ENCODE data around the gene TSC2.
"Not testable (repeated sequence)": the region's sequence is repeated elsewhere in the genome, so short reads cannot be mapped to it uniquely, and the experiment has no call there.

The TSC2 gene

DNA sequence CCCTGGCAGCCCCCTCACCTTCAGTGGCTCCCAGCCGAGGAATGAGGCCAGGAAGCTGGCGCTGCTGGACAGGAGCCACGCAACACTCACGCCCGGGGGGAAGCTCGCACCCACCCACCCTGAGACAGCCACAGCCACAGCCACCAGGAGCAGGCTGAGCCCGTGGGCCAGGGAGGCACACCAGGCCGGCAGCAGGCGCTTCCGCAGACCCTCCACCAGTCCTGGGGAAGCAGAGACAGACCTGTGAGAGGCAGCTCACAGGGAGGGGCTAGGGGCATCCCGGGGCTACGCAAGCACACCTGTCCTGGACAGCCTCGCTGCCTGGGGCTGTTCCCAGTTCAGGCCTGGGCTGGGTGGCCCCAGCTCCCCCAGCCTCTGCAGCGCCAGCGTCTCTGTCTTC lies 46.0 kb downstream of the TSC2 start:
- no peak for DNase-seq (ENCODE audit: insufficient read length)
- TF ChIP-seq POLR2AphosphoS5 (IDR thresholded peaks at IDR 0.05; ENCODE audit: low read depth, low read length), result no peak
- TF ChIP-seq POLR2A (IDR thresholded peaks at IDR 0.05; ENCODE audit: low read depth, low read length), result no peak
- TF ChIP-seq TAF1 (IDR thresholded peaks at IDR 0.05; ENCODE audit: borderline replicate concordance, low read depth, low read length), result no peak
- no peak for FAIRE-seq

DNA sequence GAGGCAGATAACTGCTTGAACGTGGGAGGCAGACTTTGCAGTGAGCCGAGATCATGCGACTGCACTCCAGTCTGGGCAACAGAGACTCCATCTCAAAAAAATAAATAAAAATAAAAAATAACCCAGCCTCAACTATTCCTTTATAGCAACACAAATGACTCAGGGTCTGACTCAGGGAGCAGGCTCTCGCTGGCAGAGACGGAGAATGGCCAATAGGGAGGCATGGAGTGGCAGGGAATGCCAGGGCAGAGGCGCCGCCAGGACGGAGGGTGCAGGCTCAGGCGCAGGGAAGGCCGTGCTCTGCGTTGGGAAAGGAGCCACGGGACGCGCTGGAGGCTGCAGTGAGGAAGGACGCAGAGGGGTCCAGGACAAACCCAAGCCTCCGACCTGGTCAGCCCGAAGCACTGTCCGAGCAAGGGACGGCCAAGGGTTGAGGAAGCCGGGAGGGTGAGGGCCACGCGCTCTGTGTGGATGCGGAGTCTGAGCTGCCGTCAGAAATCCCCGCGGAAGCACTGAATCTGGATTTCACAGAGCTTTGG lies 47.6 kb downstream of the TSC2 start:
- FAIRE-seq (no peak), DNase-seq (ENCODE audit: insufficient read length) (no peak)
- no peak for TF ChIP-seq TAF1 (IDR thresholded peaks at IDR 0.05; ENCODE audit: borderline replicate concordance, low read depth, low read length)
- TF ChIP-seq POLR2A (IDR thresholded peaks at IDR 0.05; ENCODE audit: low read depth, low read length), result no peak
- TF ChIP-seq POLR2AphosphoS5 (IDR thresholded peaks at IDR 0.05; ENCODE audit: low read depth, low read length), result no peak

DNA sequence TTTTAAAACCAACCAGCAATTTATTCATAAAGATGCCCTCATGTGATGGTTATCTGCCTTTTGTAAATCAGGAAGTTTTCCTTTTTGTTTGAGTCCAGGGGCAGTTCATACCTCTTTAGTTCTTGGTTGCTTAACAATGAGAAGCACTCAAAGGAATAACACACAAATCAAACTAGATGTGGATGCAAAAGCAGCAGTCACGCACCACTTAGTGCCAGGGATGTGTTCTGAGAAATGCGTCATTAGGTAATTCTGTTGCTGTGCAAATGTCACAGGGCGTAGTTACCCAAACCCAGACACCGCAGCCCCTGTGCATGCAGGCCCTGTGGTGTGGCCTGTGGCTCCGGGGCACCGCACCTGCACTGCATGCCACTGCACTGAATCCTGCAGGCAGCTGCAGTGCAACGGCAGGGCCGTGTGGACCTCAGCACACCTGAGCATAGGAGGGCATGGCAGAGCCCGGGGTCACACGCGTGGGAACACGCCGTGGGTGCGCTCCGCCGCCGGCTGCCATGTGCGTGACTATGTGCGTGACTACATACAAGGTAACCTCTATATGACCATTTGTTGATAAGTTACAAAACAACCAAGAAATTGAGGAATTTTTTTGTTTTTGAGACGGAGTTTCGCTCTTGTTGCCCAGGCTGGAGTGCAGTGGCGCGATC lies 48.3 kb downstream of the TSC2 start:
- DNase-seq (ENCODE audit: insufficient read length), result no peak
- no peak for FAIRE-seq
- TF ChIP-seq POLR2A (IDR thresholded peaks at IDR 0.05; ENCODE audit: low read depth, low read length) (no peak), POLR2AphosphoS5 (IDR thresholded peaks at IDR 0.05; ENCODE audit: low read depth, low read length) (no peak)

DNA sequence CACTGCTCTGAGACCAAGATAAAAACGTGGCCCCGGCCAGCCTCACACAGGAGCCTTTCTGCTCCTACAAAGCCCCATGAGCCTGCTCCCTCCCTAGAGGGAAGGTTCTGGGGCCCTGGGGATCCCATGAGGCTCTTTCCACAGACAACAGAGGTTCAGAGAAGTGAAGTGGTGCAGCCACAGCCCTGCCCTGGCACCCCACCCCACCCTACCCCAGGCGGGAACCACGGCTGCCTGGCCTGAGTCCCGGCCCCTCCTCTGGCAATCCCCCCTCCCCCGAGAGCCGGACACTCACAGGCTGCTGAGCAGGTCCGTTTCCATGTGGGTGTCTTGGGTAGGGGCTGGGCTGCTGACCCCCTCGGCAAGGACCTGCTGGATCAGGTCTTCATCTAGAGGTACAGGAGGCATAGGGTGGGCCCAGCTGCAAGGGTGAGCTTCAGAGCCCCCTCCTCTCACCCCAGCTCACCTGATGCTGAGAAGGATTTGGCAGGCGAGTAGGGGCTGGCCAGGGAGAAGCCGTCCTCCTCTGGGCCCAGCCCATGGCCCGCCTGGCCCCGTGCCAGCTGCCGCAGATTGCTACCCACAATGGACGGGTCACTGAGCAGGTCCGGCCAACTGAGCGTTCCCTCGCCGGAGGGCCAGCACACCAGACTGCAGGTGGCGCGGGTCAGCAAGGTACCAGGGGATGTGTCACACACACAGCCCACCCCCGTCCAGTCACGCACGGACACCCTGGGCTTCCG lies 49.2 kb downstream of the TSC2 start:
- DNase-seq (ENCODE audit: insufficient read length) (no peak), FAIRE-seq (no peak)

DNA sequence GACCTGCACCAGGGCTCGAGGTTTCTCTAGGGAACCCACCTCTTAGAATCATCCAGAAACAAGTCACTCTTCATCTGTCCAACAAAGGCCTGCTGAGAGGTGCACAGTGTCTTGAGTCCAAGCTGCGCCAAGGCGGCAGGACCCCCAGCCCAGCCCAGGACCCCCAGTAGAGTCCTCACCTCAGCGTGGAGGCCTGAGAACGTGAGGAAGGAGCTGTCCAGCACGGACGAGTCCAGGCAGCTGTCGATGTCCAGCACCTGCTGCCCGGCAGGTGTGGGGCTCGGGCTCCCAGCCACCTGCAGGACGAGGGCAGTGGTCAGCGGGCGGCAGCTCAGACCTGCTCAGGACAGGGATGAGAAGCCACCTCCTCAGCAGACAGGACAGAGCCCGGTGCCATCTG lies 49.9 kb downstream of the TSC2 start:
- FAIRE-seq, result not testable (repeated sequence)

More for the DNA sequence above, 49.2 kb downstream of the TSC2 start:
- TF ChIP-seq POLR2A (IDR thresholded peaks at IDR 0.05; ENCODE audit: low read depth, low read length) (no peak), TAF1 (IDR thresholded peaks at IDR 0.05; ENCODE audit: borderline replicate concordance, low read depth, low read length) (no peak), POLR2AphosphoS5 (IDR thresholded peaks at IDR 0.05; ENCODE audit: low read depth, low read length) (no peak)

DNA sequence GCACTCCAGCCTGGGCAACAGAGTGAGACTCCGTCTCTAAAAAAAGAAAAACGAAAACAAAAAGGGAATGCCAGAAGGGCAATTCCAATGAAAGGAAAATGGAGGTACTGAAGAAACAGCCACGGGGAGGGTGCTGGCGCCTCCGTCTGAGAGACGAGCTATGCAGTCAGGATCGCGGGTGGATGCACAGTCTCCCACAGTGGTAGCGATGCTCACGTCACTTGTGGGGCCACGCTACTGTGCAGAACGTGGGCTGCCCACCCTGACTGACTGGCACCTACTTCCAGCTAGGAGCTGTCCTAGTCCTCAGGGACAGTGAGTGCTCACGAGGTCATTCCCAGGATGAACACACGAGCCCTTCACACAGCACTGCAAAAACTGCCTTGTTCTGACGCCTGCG lies 53.8 kb downstream of the TSC2 start:
- not testable (repeated sequence) for FAIRE-seq; DNase-seq (ENCODE audit: insufficient read length)

More for the DNA sequence above, 49.9 kb downstream of the TSC2 start:
- DNase-seq (ENCODE audit: insufficient read length), result not testable (repeated sequence)

DNA sequence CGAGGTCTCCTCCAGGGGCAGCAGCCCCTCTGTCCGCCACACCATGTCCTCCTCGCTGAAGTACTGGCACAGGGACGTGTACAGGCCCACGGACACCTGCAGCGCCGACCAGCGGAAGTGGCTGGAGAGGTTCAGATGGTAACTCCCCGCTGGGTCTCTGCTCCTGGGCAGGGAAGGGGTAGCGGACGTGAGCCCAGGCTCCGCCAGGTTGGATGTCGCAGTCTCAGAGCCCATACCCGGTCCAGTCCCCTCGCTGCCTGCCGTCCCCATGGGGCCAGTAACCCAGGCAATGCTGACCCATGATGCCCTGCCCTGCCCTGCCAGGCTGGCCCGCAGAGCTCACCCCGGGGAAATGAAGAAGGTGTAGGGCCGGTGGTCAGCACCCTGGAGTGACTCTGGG lies 54.7 kb downstream of the TSC2 start:
- TF ChIP-seq POLR2AphosphoS5 (IDR thresholded peaks at IDR 0.05; ENCODE audit: low read depth, low read length), result no peak
- TF ChIP-seq TAF1 (IDR thresholded peaks at IDR 0.05; ENCODE audit: borderline replicate concordance, low read depth, low read length), result no peak
- TF ChIP-seq POLR2A (IDR thresholded peaks at IDR 0.05; ENCODE audit: low read depth, low read length), result no peak
- DNase-seq (ENCODE audit: insufficient read length) (no peak), FAIRE-seq (no peak)

DNA sequence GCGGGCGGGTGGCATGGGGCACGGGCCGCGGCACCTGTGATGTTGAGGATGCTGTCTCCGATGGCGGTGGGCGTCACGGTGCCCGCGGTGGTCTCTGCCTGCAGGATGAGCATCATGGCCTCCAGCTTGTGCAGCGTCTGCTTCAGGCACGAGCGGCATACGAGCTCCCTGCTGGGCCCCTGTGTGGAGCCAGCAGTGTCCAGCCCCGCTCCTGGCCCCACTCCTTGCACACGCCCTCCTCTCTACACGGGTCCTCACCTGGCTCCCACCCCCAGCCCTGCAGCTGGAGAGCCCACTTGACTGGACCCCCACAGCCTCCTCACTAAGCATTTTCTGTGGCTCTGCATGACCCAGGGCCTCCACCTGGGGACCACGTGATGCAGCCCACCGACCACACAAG lies 56.7 kb downstream of the TSC2 start:
- not testable (repeated sequence) for FAIRE-seq; DNase-seq (ENCODE audit: insufficient read length)

DNA sequence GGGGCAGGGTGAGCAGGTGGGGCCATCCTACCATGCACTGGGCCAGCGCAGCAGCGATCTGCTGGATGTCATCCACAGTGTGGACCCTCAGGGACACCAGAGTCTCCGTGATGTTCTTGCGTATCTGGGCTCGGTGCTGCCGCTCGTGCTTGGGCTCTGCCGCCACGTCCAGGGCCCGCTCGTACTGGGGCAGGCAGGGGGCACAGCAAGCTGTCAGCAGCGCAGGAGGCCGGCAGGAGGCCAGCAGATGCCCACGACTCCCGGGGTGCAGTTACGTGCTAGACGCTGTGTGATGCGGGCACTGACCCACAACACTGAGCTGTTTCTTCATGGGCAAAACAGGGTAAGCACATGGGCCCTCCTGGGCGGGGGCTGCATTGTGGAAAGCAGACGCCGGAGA lies 57.5 kb downstream of the TSC2 start:
- FAIRE-seq; DNase-seq (ENCODE audit: insufficient read length): not testable (repeated sequence)

DNA sequence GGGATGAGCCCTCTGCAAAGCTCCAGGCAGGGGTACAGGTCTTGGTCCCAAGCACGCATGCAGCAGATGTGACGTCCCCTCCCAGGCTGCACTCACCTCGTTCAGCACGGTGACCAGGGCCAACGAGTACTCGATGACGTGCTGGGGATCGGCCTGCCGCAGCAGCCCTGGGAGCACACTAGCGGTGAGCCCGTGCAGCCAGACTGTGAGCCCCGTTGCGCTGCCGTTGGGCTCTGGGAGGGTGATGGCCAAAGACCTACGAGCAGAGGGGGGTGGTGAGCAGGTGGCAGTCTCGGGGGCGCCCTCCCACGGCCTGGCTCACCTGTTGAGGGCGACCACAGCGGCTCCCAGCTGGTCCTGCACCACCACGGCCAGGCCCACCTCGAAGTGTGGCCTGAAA lies 58.0 kb downstream of the TSC2 start:
- peak; percentile 25 for DNase-seq (ENCODE audit: insufficient read length)
- not testable (repeated sequence) for FAIRE-seq

DNA sequence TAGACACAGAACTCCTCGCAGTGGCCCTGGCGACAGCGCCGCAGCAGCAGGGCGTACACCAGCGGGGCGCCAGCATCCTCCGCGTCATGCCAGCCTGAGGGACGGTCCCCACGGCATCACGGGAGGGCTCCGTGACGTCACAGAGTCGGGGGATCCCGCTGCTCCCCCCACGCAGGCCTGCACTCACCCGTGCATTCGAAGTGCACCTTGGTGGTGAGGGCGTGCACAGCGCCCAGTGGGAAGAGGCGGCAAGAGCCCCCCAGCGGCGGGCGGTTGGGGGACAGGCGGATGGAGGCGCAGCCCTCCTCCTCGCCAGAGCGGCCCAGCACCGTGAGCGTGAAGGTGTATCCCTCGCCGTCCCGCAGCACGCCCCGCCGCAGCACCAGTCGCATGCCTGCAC lies 58.4 kb downstream of the TSC2 start:
- DNase-seq (ENCODE audit: insufficient read length); FAIRE-seq: not testable (repeated sequence)

DNA sequence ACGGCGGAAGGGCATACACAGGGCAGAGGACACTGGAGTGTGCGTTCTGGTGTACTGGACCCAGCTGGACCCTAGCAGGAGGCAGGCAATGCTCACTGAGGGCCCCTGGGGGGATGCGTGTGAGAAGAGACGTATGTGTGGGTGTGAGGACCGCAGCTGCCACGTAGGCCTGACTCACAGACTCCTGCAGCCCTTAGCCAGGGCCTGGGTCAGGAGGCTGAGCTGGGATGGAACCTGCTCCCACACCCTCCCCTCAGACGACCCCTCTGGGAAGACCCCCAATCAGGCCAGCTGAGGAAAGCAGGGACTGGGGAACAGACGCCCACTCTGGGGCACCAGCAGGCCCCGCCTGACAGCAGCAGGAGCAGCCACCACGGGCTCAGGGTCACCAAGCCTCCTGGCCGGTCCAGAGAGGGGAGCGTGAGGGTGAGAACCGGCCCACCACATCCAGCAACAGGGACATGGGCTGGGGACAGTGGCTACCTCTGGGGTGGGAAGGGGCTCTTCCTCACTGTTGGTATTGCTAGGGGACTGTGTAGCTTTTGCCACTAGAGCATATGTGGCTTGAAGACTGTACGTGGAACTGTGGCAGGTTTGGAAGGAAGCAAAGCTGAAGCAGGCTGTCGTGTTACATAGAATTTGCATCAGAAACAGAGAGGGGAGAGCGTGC lies 59.5 kb downstream of the TSC2 start:
- not testable (repeated sequence) for FAIRE-seq

DNA sequence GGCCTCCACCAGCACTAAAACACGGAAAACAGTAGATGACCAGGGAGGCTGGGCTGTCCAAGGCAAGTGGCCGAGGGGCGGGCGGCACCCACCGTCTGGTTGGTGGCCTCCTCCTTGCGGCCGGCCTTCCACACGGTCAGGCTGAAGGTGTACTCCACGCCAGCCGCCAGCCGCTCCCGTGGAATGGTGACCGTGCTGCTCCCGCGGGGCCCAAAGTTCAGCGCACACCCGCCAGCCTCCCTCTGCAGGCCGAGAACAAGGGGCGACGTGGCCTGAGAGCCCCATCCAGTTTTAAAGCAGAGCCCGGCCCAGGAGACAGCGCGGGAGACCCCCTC lies 60.0 kb downstream of the TSC2 start:
- not testable (repeated sequence) for DNase-seq (ENCODE audit: insufficient read length); FAIRE-seq

More for the DNA sequence above, 59.5 kb downstream of the TSC2 start:
- DNase-seq (ENCODE audit: insufficient read length), result peak; percentile 25

DNA sequence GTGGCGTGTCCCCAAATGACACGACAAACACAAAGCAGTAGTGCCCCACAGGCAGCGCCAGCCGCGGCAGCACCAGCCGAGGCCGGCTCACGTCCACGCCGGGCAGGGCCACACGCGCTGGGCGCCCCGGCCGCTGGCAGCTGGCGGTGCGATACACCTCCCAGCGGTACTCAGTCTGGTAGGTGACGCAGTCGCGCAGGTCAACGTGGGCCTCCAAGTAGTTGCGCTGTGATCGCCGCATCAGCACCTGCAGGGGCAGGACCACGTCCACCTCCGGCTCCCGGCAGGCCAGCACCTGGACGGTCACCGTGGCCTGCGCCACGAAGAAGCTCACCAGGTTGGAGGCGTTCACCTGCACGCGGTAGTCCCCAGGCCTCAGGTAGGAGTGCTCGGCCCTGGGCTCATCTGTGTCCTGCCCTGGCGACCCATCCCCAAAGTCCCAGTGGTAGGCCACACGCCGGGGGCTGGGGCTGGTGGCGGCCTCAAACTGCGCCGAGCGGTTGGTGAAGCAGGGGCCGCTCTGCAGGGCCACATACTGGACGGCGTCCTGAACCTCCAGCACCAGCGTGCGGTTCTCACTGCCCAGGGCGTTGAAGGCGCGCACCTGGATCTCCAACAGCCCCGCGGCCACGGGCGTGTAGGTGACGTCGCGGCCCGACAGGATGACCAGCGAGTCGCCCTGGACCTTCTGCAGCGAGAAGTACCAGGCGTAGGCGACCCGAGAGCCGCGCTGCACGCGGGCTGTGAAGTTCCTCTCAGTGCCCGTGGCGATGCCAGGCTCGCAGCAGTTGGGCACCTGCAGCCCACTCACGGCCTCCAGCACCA lies 60.9 kb downstream of the TSC2 start:
- DNase-seq (ENCODE audit: insufficient read length); FAIRE-seq: not testable (repeated sequence)

DNA sequence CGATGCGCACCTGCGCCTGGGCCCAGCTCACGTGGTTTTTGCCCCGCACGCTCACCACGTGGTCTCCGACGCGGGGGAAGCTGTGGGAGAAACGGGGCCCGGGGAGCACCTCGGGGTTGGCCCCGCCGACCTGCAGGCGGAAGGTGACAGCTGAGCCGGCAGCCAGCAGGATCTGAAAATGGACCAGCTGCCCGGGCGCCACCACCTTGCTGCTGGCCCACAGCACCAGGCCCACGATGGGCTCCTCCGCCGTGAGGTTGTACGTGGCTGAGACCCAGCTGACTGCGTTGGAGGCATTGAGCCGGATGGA lies 61.4 kb downstream of the TSC2 start:
- not testable (repeated sequence) for FAIRE-seq; DNase-seq (ENCODE audit: insufficient read length)

DNA sequence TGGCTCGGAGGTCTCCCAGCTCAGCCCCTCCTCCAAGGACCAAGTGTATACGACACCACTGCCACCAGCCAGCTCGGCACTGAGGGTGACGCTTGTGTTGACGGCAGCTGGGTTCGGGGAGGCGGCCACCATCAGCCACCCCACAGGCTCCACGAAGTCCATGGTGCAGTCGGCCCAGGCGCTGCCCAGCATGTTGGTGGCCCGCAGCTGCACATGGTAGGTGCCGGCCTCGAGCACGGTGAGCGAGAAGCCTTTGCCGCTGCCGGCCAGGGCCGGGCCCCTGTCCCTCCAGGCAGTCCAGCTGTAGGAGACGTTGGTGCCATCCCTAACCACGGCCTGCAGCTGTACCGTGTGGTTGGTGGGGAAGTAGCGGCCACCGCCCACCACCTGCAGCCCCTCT lies 62.1 kb downstream of the TSC2 start:
- not testable (repeated sequence) for FAIRE-seq; DNase-seq (ENCODE audit: insufficient read length)

DNA sequence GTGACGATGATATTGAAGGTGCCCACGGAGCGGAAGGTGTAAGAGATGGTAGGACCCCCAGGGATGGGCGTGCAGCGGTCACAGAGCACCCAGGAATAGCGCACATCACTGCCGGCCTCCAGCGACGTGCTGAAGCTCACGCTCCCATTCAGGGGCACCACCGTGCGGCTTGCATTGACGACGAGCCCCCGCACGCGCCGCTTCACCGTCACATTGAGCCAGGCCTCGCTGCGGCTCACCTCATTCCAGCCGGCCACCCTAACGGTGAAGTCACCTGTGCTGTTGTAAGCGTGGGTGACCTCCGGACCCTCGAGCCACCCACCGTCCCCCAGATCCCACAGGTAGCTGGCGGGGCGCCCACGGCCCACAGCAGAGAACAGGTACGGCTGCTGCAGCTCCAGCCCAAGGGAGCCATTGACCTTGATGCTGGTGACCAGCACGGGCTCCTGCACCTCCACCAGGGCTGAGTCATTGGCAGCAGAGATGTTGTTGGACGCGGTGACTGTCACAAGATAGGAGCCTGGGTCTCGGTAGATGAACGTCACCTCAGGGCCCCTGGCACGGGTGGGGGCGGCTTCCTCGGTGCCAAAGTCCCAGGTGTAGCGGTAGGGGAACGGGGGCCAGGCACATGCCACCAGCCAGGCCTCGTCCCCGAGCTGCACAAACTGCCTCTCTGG lies 62.7 kb downstream of the TSC2 start:
- not testable (repeated sequence) for FAIRE-seq; DNase-seq (ENCODE audit: insufficient read length)

DNA sequence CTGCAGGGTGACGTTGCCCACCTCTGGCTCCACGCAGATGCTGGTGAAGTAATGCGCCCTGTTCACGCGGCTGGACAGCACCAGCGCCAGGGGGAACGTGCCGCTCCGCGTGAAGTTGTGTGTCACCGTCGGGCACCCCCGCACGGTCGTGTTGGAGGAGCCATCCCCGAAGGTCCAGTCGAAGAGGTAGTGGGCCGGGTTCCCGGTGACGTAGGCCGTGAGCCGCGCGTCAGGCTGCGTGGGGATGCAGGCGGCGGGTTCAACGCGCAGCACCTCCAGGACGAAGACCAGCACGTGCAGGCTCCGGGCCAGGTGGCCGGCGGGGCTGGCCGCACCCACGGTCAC lies 63.2 kb downstream of the TSC2 start:
- not testable (repeated sequence) for FAIRE-seq; DNase-seq (ENCODE audit: insufficient read length)

Data from GM12892 (cell line).